M059J (cell line): ENCODE data around the gene PCSK2. TPM values are rescaled to one million over a fixed set of nuclear protein-coding genes. Genes with fewer than 3 reads are reported as not detected.

Experiments
- DNase-seq: peaks from one replicate; pipeline ENCODE4 v3.0.0-alpha.2; 2012; ENCODE audit warnings: low read depth
- total RNA-seq: library from RNA; depleted of rRNA; stranded (reverse); fragments of >200 nt; shearing (Covaris generic); gene quantifications from 2 replicates; pipeline ENCODE4 v1.2.3, GENCODE V29; 2014

PCSK2 gene
- total RNA-seq, 1 experiment from 2014 or later, result 0.02 TPM

GRCh38 chr20:17504898-17505635 lies 278.2 kb downstream of the PCSK2 start:
- DNase-seq, result peak; percentile 65

DNA sequence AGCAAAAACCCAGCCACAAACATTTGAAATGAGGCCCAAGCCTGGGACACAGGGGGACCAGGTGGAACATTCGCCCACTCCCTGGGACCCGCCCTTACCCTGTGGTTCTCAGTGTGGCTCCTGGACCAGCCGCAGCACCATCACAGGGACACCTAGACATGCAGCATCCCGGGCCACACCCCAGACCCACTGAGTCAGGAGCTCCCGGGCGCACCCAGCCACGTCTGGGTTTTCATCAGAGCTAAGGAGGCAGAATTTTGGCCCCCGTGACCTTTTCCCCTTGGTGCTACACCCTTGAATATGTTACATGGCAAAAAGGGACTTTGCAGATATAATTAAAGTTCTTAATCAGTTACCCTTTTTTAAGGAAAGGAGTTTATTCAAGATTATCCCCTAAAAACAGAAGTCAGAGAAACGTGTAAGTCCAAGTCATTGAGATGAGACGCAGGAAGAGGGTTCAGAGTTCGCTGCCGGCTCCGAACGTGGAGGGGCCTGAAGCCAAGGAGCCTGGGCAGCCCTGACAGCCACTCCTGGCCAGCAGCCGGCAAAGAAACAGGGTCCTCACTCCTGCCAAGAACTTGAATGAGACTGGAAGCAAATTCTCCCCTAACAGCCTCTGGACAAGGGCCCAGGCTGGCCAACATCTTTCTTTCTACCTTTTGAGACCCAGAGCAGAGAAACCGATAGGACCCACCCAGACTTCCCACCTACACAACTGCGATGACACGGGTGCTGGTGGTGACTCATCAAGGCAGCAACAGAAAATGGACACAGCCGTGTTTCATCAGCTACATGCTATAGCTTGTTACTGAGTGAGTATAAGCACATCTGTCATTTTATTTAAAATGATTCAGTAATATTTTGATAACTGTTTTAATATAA lies 279.0 kb downstream of the PCSK2 start:
- peak; percentile 26 for DNase-seq

DNA sequence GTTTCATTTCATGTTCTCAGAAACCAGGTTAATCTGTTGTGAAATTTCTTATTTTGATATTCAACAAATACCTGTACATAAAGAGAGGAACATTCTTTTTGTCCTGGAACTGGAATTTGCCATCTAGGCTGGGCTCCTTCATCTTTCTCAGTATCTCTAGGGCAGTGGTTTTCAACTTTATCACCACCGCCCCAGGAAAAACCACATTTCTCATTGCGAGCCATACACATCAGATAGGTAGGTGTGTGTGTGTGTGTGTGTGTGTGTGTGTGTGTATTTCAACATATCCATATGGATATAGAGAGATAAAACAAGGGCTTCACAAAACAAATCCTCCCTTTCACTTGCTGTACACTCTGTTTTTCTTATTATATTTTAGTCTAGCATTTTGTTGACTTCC lies 280.2 kb downstream of the PCSK2 start:
- DNase-seq, result no peak

- DNase-seq, result no peak
Observed at GRCh38 chr20:17507531-17507930, 280.7 kb downstream of the PCSK2 start.

- no peak for DNase-seq
Observed at GRCh38 chr20:17508756-17509155, 281.9 kb downstream of the PCSK2 start.

- DNase-seq, result no peak
Observed at GRCh38 chr20:17510548-17510947, 283.7 kb downstream of the PCSK2 start.

GRCh38 chr20:17511401-17511800 lies 284.6 kb downstream of the PCSK2 start:
- no peak for DNase-seq

DNA sequence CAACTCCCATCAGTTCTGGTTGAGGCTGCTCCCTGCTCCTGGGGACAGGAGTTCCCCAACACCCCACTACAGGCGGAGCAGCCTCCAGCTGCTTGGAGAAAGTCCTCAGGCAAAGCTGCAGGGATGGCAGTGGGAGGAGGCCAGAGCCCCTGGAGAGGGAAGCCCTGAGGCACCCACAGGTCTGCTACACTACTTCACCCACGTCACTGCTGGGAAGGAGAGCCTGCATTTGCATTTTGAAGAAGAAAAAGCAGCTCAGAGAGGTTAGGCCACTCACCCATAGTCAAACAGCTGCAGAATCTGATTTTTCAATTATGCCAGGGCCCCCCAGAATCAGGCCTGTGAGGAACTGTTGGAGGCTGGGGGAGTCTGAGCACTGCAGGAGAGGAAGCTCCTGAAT lies 287.1 kb downstream of the PCSK2 start:
- DNase-seq, result no peak

- DNase-seq, result no peak
Observed at GRCh38 chr20:17515053-17515452, 288.2 kb downstream of the PCSK2 start.

DNA sequence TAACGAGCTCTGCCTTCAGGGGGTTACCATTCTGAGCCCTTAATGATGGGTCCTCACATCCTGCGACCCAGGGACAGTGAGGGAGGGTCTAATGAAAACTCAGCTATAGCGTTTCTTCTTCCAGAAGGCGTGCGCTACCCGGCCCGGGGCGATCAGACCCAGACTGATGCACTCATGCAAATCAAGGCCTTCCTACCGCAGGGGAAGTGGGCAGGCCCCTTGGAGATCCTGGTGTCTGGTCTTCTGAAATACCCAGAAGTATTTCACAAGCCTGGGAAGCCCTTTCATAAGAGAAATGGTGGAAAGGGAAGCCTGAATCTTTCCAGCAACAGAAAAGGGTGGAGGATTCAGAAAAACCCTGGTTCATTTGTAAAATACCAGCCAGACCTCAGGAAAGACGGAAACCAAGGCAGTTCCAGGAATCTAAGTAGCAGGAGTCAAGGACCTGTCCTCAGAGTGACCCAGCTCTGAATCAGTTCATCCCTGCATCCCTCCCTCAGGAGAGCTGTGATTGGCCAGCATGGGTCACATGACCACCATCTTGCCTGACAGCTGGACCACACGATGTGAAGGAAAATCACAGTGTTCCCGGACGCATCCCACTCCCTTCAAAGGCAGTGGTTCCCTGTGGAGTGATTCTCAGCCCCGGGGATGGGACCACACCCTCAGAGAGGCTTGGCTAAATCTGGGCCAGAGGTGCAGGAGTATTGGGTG lies 291.7 kb downstream of the PCSK2 start:
- DNase-seq, result peak; percentile 33

- DNase-seq, result no peak
Observed at GRCh38 chr20:17519606-17520285, 292.9 kb downstream of the PCSK2 start.

- DNase-seq, result peak; percentile 36
Observed at GRCh38 chr20:17520583-17520982, 293.7 kb downstream of the PCSK2 start.

DNA sequence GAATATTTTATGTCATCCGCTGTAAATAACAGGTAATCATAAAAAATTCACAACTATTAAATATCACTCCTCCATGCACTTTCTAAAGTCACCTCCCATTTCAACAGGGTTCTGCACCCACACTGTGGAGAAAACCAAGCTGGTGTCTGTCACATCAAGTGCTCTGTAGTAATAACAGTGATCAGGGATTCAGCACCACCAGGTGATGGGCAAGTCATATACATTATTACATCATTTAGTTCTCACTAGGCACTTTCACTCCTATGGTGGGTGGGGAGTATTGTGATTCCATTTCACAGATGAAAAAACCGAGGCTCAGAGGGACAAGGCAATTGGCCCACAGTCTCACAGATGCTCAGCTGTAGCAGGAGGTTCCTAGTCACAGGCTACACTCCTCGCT lies 295.7 kb downstream of the PCSK2 start:
- DNase-seq, result no peak

- no peak for DNase-seq
Observed at GRCh38 chr20:17523326-17523725, 296.5 kb downstream of the PCSK2 start.

- no peak for DNase-seq
Observed at GRCh38 chr20:17524560-17524959, 297.7 kb downstream of the PCSK2 start.

DNA sequence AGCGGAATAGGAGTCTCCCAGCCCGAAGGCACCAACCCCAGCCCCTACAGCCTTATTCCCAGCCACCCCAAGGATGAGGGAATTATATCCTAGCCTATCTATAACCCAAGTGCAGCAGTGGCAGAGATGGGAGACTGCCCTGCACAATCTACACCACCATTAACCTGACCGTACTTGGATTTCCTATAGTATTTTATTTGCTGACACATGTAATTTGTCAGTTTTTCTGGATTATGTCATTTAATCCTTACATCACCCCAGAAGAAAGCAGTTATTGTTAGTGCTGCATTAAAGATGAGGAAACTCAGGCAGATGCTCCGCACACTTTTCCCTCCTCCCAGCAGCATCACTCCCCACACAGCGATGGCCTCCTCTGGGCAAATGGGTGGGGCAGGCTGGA lies 298.3 kb downstream of the PCSK2 start:
- DNase-seq, result no peak

DNA sequence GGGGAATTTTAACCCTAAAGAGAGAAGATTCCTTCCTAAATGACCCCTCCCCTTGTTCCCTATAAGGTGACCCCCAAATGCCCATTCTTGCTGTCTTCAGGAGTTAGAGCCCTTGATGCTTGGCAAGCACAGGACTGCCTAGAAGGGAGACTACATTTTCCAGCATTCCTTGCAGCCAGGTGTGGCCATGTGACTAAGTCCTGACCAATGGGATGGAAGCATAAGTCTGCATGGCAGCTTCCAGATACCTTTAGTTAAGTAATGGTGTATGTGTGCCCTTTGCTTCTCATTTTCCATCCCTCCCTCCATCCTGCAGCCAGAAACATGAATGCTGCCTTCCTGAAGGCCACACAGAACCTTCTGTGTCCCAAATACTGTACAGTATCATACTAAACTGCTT lies 298.8 kb downstream of the PCSK2 start:
- DNase-seq, result peak; percentile 69

- no peak for DNase-seq
Observed at GRCh38 chr20:17529586-17529985, 302.7 kb downstream of the PCSK2 start.

DNA sequence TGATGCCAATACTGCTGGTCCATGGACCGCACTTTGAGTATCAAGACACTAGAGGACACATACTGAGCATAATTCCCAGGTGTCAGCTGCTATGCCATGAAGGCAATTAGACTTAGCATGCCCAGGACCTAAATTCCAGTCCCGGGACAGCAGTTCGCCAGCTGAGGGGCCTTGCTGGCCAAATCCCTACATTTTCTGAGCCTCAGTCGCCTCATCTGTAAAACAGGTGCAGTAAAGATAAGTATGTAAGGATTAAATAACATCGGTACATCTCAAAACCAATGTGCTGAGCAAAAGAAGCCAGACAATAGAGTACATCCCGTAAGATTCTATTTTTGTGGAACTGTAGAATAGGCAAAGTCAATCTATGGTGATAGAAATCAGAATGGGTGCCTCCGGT lies 303.3 kb downstream of the PCSK2 start:
- DNase-seq, result no peak

GRCh38 chr20:17530716-17531664 lies 304.1 kb downstream of the PCSK2 start, which contains the start of gene BFSP1:
TSS of gene BFSP1 (minus strand) at chr20:17531379. CDS start at chr20:17531329, 50 bp downstream.
- DNase-seq, result peak; percentile 76

DNA sequence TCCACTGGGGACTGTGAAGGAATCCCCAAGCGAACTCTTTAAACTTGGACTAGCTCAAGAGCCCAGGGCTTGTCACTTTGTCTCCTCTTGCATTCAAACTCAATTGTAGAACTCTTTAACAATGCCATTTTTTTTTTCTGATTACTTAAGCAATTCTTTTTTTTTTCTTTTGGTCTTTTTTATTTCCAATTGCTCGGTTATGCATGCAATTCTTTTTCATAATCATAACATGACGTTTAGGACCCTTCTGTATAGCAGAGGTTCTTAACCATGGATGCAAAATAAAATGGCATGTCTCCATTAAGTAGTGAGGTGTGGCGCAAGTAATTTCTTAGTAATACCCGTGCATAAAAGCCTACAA lies 304.8 kb downstream of the PCSK2 start:
- no peak for DNase-seq
